Thyroid gland (tissue), 4 donors: ENCODE measurements around the gene TSPAN33.

Experiments
- POLR2A ChIP-seq, 2 donors: fragments of 450-650 bp; IDR thresholded peaks; one replicate each; pipeline ENCODE4 v1.6.1; 2017; ENCODE audit warnings: antibody characterized with exemption in 2 of 2, mild to moderate bottlenecking in 2 of 2, moderate library complexity in 1 of 2
- TF ChIP-seq, protein P1 (sequence below), 6 experiments: fragments of 200-600 bp in 3 of 6; fragments of 450-650 bp in 3 of 6; sonication (generic) in 3 of 6; IDR thresholded peaks; one replicate each; pipeline ENCODE4 v1.5.1; 2016 to 2019; ENCODE audit warnings: antibody characterized with exemption in 6 of 6, mild to moderate bottlenecking in 2 of 6, inconsistent platforms in 1 of 6, moderate library complexity in 1 of 6

DNA sequence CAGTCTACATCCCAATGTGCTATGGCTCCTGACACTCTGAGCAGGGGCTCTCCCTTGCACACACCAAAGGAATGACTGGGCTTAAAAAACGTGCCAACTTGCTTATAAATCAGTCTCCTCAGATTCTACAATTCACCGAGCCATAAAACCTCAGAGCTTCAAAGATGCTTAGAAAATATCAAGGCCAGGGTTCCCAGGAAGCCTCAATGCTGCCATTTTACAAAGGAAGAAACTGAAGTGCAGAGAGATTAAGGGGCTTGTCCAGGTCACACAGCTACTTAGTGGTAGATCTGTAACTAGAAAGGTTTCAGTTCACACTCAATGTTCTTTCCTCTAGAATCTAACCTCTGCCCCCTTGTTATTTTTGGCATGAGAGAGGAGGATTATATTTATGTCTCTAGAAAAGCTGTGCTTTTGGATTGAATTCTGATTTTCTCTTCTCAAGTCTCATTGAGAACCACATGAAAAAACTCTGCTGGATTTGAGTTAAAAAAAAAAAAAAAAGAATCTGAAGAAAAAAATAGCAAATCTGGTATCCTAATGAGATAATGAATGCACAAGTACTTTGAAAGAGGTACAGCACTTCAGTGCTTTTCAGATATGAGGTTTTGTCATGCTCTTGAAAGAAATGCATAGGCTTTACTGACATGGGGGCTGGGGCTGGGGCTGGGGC lies 22.3 kb upstream of the TSPAN33 start:
- TF ChIP-seq, protein P1, sequence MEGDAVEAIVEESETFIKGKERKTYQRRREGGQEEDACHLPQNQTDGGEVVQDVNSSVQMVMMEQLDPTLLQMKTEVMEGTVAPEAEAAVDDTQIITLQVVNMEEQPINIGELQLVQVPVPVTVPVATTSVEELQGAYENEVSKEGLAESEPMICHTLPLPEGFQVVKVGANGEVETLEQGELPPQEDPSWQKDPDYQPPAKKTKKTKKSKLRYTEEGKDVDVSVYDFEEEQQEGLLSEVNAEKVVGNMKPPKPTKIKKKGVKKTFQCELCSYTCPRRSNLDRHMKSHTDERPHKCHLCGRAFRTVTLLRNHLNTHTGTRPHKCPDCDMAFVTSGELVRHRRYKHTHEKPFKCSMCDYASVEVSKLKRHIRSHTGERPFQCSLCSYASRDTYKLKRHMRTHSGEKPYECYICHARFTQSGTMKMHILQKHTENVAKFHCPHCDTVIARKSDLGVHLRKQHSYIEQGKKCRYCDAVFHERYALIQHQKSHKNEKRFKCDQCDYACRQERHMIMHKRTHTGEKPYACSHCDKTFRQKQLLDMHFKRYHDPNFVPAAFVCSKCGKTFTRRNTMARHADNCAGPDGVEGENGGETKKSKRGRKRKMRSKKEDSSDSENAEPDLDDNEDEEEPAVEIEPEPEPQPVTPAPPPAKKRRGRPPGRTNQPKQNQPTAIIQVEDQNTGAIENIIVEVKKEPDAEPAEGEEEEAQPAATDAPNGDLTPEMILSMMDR (IDR thresholded peaks at IDR 0.05) = no peak
- no peak for TF ChIP-seq POLR2A (IDR thresholded peaks at IDR 0.05)
